Measurements from ENCODE around the gene CTH. TPM values are rescaled to one million over a fixed set of nuclear protein-coding genes. Genes with fewer than 3 reads are reported as not detected.

CTH gene
- total RNA-seq, 1 experiment from 2014 or later, result 14.7 TPM

GRCh38 chr1:70429219-70429618, 18.2 kb downstream of the CTH start:
- H3K4me3 ChIP-seq (replicated peaks in 1 of 2; ENCODE audit: low read depth in 1 of 2, low read length in 2 of 2), result no peak overlapping the region
- CTCF ChIA-PET, result no interaction called here
- ATAC-seq (0 out of 2 replicates have a peak, but pooled peaks have one; percentile 32), DNase-seq (ENCODE audit: low read depth, low spot score) (no peak)
- H3K79me2 ChIP-seq (ENCODE audit: insufficient read depth, low read length), result no peaks in the 10 kb centered on the region
- 0 out of 4 replicates have a peak, but pooled peaks cover 0 to 2% of the 10 kb centered on the region in 2 experiments for H3K36me3 ChIP-seq (ENCODE audit: control insufficient read depth in 1 of 2, insufficient read depth in 2 of 2, low read length in 2 of 2)
- no peaks in the 10 kb centered on the region for H3K27me3 ChIP-seq (ENCODE audit: insufficient read depth, low read length)
- no peaks in the 10 kb centered on the region for H4K20me1 ChIP-seq (ENCODE audit: insufficient read depth)
- no peak overlapping the region for H2AFZ ChIP-seq (ENCODE audit: low read depth, low read length, poor library complexity, severe bottlenecking)
- POLR2A ChIA-PET, result no interaction called here
- no TSS peak for BruUV-seq (replicated peaks)
- intact Hi-C loops (cut with micrococcal nuclease), result no loop called here
- H3K9me2 ChIP-seq (ENCODE audit: insufficient read depth), result no peaks in the 10 kb centered on the region
- RAD21 ChIA-PET (ENCODE audit: low non-redundant PET in 1 of 2, low total read pairs in 2 of 2, uncharacterized antibody in 2 of 2, unreplicated experiment in 2 of 2), result no interaction called here
- no peak for TF ChIP-seq TCF7L2 (IDR thresholded peaks at IDR 0.05; ENCODE audit: borderline replicate concordance, extremely low read depth, insufficient read depth, insufficient read length)
- no peak for TF ChIP-seq MAX (IDR thresholded peaks at IDR 0.05)
- TF ChIP-seq JUND (IDR thresholded peaks at IDR 0.05), result no peak
- TF ChIP-seq ZNF274 (IDR thresholded peaks at IDR 0.05; ENCODE audit: low read depth, low read length), result no peak
- TF ChIP-seq CEBPB (IDR thresholded peaks at IDR 0.05; ENCODE audit: low read depth), result no peak
- no peak for TF ChIP-seq REST (IDR thresholded peaks at IDR 0.05; ENCODE audit: low read depth)
- no peak for TF ChIP-seq YY1 (IDR thresholded peaks at IDR 0.05; ENCODE audit: extremely low read depth, insufficient replicate concordance, low read depth, low read length)
- TF ChIP-seq RAD21 (IDR thresholded peaks at IDR 0.05; ENCODE audit: low read depth), result no peak
- no peak for TF ChIP-seq CBX3 (IDR thresholded peaks at IDR 0.05; ENCODE audit: low read depth)
- H3K27ac ChIP-seq (ENCODE audit: low read depth, low read length), result peak overlapping the region; percentile 38; the same call in 1 of the 2 replicates
- H3K4me2 ChIP-seq (ENCODE audit: low read length), result peak overlapping the region; percentile 18; the same call in 1 of the 2 replicates
- no peaks in the 10 kb centered on the region for H3K9me3 ChIP-seq (ENCODE audit: control insufficient read depth in 1 of 2, insufficient read depth in 1 of 2, low read depth in 1 of 2, low read length in 2 of 2)
- H3K9ac ChIP-seq (ENCODE audit: low read length), result no peak overlapping the region
- H3K4me1 ChIP-seq (ENCODE audit: control insufficient read depth in 1 of 2, insufficient read depth in 2 of 2, low read length in 2 of 2), result peaks cover 12 to 25% of the 10 kb centered on the region in 2 experiments
